Large intestine (tissue), 12 donors: ENCODE results near the gene SCGB2A2. TPM values are rescaled to one million over a fixed set of nuclear protein-coding genes. Genes with fewer than 3 reads are reported as not detected.
A peak's percentile ranks its signal among the peaks of the same experiment; 100 is the strongest.

Experiments
- DNase-seq, 2 donors: peaks; one replicate each; pipeline versions ENCODE4 v3.0.0 to v3.0.0-alpha.2; 2013
- H3K27ac ChIP-seq: one replicate; pipeline ENCODE4 v1.5.1; 2013; ENCODE audit warnings: low read length
- H3K27me3 ChIP-seq: 2 replicates; pipeline ENCODE4 v1.6.1; 2013; ENCODE audit warnings: low read length; ENCODE audit not compliant: control insufficient read depth, insufficient read depth
- H3K36me3 ChIP-seq: 2 replicates; pipeline ENCODE4 v1.6.1; 2013; ENCODE audit warnings: low read length; ENCODE audit not compliant: control insufficient read depth, insufficient read depth
- H3K4me1 ChIP-seq: one replicate; pipeline ENCODE4 v1.6.1; 2013; ENCODE audit warnings: low read length; ENCODE audit not compliant: control insufficient read depth, insufficient read depth
- H3K4me3 ChIP-seq: one replicate; pipeline ENCODE4 v1.5.1; 2013; ENCODE audit warnings: low read length
- H3K9me3 ChIP-seq: one replicate; pipeline ENCODE4 v1.6.1; 2013; ENCODE audit warnings: mild to moderate bottlenecking, low read depth, low read length, moderate library complexity; ENCODE audit not compliant: control insufficient read depth
- WGBS: methylation state at CpG from one replicate; pipeline ENCODE4 v1.1.5; 2013; ENCODE audit warnings: low lambda C conversion rate; ENCODE audit not compliant: insufficient coverage; 5-methylcytosine and 5-hydroxymethylcytosine counted together
- long read RNA-seq, 11 donors: transcript quantifications; one replicate each; lab custom pipeline, GENCODE V29; 2026
- polyA plus RNA-seq: library from polyadenylated mRNA; unstranded; fragments of 120-200 nt; gene quantifications from one replicate; pipeline ENCODE4 v1.2.1, GENCODE V29; 2013

The SCGB2A2 gene
- not detected for polyA plus RNA-seq
- long read RNA-seq, donor 1: 0 reads
- long read RNA-seq, donor 2: 0 reads
- long read RNA-seq, donor 3: 0 reads
- long read RNA-seq, donor 4: 0 reads
- long read RNA-seq, donor 5: 0 reads
- long read RNA-seq, donor 6: 0 reads
- long read RNA-seq, donor 7: 0 reads
- long read RNA-seq, donor 8: 0 reads
- long read RNA-seq, donor 9: 0 reads
- long read RNA-seq, donor 10: 0 reads
- long read RNA-seq, donor 11: 0 reads

DNA sequence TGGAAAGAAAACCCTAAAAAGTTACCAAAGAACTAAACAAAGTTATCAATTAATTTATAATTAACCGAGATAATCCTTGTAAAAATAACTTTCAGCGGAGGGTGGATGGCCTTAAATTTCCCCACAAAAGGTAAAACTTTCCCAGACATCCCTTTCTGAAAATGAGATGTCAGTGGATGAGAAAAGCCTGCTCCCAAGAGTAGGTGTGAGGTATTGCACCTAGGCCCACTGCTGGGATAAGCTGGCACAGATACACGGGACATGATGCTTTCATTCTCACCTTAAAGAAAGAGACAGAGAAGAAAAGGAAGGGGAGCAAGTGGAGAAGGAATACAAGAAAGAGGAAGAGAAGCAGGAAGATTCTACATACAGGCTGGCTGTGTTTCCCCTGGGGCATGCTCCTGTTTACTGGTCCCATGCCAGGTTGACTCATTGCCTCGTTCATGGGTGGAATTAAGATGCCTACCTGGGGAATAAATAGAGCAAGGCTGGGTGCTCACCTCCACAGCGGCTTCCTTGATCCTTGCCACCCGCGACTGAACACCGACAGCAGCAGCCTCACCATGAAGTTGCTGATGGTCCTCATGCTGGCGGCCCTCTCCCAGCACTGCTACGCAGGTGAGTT is at the start of gene SCGB2A2:
Gene SCGB2A2 (plus strand): TSS at position 505 of the 625 bp plus-strand sequence. CDS start 59 bp downstream, at position 564.
- Histone ChIP-seq H3K27ac (no peak within 1 kb of the TSS), H3K27me3 (no peaks in the 10 kb centered on the region), H3K36me3 (no peaks in the 10 kb centered on the region), H3K4me1 (no peaks in the 10 kb centered on the region), H3K4me3 (no peak within 1 kb of the TSS), H3K9me3 (no peaks in the 10 kb centered on the region)
- 0% methylated on average over 1 of the region's 10 CpGs for WGBS
- DNase-seq: no peak

GRCh38 chr11:62221498-62221897 is 48.5 kb upstream of the SCGB2A2 start:
- H3K27me3 ChIP-seq: no peaks in the 10 kb centered on the region
- DNase-seq: no peak
- no CpG with 5 or more reads among the region's 3 CpGs for WGBS

GRCh38 chr11:62223095-62223494 is 46.9 kb upstream of the SCGB2A2 start:
- Histone ChIP-seq H3K27me3 (no peaks in the 10 kb centered on the region), H3K27ac (no peak overlapping the region), H3K36me3 (no peaks in the 10 kb centered on the region), H3K9me3 (peaks cover 6% of the 10 kb centered on the region), H3K4me1 (no peaks in the 10 kb centered on the region), H3K4me3 (no peak overlapping the region)
- no peak for DNase-seq

More at GRCh38 chr11:62221498-62221897, 48.5 kb upstream of the SCGB2A2 start:
- H3K27ac ChIP-seq: no peak overlapping the region
- no peaks in the 10 kb centered on the region for H3K36me3 ChIP-seq
- H3K4me1 ChIP-seq: no peaks in the 10 kb centered on the region
- H3K9me3 ChIP-seq: peaks cover 6% of the 10 kb centered on the region
- no peak overlapping the region for H3K4me3 ChIP-seq

DNA sequence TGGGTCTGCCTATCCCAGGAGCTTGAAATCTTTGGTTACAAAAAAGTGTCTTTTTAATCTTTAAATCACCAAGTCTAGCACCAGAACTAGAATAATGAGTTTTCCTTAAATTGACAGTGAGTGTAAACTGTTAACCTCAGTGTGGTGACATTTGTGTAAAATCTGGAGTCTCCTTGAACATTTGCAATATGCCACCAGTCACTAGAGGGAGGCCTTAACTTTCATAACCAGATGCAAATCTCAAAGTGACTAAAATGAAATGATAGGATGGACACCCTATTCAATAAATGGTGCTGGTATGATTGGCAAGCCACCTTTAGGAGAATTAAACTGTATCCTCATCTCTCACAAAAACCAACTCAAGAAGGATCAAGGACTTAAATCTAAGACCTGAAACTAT is 36.2 kb upstream of the SCGB2A2 start:
- H3K4me3 ChIP-seq: no peak overlapping the region
- no peak for DNase-seq
- H3K27me3 ChIP-seq: peaks cover 8% of the 10 kb centered on the region
- no peaks in the 10 kb centered on the region for H3K36me3 ChIP-seq
- H3K27ac ChIP-seq: no peak overlapping the region
- H3K4me1 ChIP-seq: no peaks in the 10 kb centered on the region
- H3K9me3 ChIP-seq: no peaks in the 10 kb centered on the region

DNA sequence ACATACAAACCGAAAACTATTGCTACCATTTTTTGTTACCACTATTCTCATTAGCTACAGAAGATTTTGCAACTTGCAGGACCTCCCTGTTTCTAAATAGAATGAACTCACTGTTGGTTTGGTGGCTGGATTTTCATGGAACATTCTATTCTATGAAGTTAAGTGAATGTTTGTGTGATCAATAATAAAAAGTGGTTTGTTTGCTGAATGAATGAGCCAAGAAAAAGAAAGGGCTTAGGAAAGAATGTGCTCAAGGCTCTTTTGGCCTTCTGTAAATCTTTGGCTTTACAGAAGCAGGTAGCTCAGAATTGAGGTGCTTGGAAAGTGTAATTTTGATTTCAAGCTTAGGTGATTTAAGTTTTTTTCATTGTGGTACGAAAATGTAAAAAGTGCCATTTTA is 33.8 kb upstream of the SCGB2A2 start:
- 86% methylated on average over 1 of the region's 2 CpGs for WGBS
- H3K9me3 ChIP-seq: no peaks in the 10 kb centered on the region
- no peak for DNase-seq
- no peak overlapping the region for H3K27ac ChIP-seq
- H3K4me3 ChIP-seq: no peak overlapping the region
- H3K36me3 ChIP-seq: no peaks in the 10 kb centered on the region
- peaks cover 12% of the 10 kb centered on the region for H3K27me3 ChIP-seq
- no peaks in the 10 kb centered on the region for H3K4me1 ChIP-seq

DNA sequence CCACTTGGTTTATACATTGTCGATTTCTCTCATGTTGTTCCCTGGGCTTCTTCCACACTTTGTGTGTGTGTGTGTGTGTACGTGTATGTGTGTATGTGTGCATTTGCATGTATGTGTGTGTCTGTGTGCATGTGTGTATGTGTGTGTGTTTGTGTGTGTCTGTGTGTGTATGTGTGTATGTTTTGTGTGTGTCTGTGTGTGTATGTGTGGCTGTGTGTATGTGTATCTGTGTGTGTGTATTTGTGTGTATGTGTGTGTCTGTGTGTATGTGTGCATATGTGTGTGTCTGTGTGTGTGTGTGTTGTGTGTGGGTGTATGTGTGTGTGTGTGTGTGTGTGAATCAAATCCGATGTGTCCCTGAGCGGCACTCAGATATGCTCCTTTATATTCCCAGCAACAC is 32.5 kb upstream of the SCGB2A2 start:
- WGBS: no CpG with 5 or more reads among the region's 4 CpGs

DNA sequence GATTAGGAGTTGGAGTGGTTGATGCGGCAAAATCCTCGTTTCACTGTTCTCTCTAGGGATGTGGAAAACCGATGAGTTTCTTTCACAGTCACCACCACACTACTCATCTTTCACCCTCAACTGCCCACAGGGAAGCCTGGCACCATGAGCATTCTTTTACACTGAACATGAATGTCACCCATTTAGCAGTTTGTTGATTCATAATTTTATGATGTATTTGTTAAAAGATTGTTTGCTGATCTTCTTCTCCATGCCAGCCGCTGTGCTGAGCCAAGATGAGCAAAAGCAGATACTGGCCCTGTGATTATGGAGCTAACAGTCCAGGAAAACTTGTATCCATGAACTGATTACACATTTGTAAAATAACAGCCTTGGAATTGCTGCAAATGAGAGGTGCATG is 31.8 kb upstream of the SCGB2A2 start:
- WGBS: no CpG with 5 or more reads among the region's 4 CpGs
- Histone ChIP-seq H3K4me3 (no peak overlapping the region), H3K27me3 (peaks cover 13% of the 10 kb centered on the region), H3K27ac (no peak overlapping the region), H3K9me3 (no peaks in the 10 kb centered on the region), H3K36me3 (no peaks in the 10 kb centered on the region), H3K4me1 (no peaks in the 10 kb centered on the region)
- DNase-seq: no peak

More for the DNA sequence above, 32.5 kb upstream of the SCGB2A2 start:
- Histone ChIP-seq H3K36me3 (no peaks in the 10 kb centered on the region), H3K27ac (no peak overlapping the region), H3K27me3 (peaks cover 15% of the 10 kb centered on the region), H3K4me1 (no peaks in the 10 kb centered on the region), H3K4me3 (no peak overlapping the region), H3K9me3 (no peaks in the 10 kb centered on the region)
- no peak for DNase-seq

- no peak overlapping the region for H3K4me3 ChIP-seq
- H3K27me3 ChIP-seq: peaks cover 9% of the 10 kb centered on the region
- no peak overlapping the region for H3K27ac ChIP-seq
- no peaks in the 10 kb centered on the region for H3K9me3 ChIP-seq
- DNase-seq: no peak
- H3K36me3 ChIP-seq: no peaks in the 10 kb centered on the region
- no peaks in the 10 kb centered on the region for H3K4me1 ChIP-seq
- WGBS: no CpG with 5 or more reads among the region's 3 CpGs
Observed at GRCh38 chr11:62241095-62241494, 28.9 kb upstream of the SCGB2A2 start.

- no peak within 1 kb of the TSS for H3K4me3 ChIP-seq
- peaks cover 9% of the 10 kb centered on the region for H3K27me3 ChIP-seq
- no peak for DNase-seq
- no peaks in the 10 kb centered on the region for H3K4me1 ChIP-seq
- WGBS: no CpG with 5 or more reads among the region's 3 CpGs
- no peaks in the 10 kb centered on the region for H3K36me3 ChIP-seq
- no peak within 1 kb of the TSS for H3K27ac ChIP-seq
- no peaks in the 10 kb centered on the region for H3K9me3 ChIP-seq
Observed at GRCh38 chr11:62242021-62242420, 27.9 kb upstream of the SCGB2A2 start, which contains the start of gene SCGB1D2. Gene SCGB1D2 (plus strand): TSS chr11:62242239. CDS start chr11:62242308, 69 bp downstream.

GRCh38 chr11:62245271-62245753 is 24.6 kb upstream of the SCGB2A2 start:
- H3K4me1 ChIP-seq: no peaks in the 10 kb centered on the region
- H3K9me3 ChIP-seq: peaks cover 2% of the 10 kb centered on the region
- H3K36me3 ChIP-seq: no peaks in the 10 kb centered on the region
- H3K4me3 ChIP-seq: no peak overlapping the region
- H3K27me3 ChIP-seq: peaks cover 3% of the 10 kb centered on the region
- no CpG with 5 or more reads among the region's 6 CpGs for WGBS
- DNase-seq: peak in 1 of 2 donors; percentile 32
- H3K27ac ChIP-seq: no peak overlapping the region

DNA sequence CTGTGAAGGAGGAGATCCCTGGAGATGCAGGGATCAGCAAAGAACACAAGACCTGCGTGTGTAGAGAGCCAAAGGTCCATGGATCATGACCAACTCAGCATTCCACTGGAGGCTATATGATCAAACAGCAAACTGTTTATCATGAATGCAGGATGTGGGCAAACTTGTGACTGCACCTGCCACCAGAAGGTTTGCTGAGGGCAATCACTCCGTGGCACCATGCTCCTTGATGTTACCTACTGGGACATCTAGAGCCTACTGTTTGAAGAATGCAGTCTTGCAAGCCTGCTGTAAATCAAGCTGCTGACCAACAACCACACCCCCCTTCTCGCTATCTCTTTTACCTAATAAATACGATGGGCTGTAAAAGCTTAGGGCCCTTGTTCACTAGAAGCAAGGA is 18.3 kb upstream of the SCGB2A2 start:
- Histone ChIP-seq H3K27ac (no peak overlapping the region), H3K36me3 (no peaks in the 10 kb centered on the region), H3K4me3 (no peak overlapping the region), H3K9me3 (peaks cover 3% of the 10 kb centered on the region), H3K27me3 (no peaks in the 10 kb centered on the region), H3K4me1 (no peaks in the 10 kb centered on the region)
- no CpG with 5 or more reads among the region's 4 CpGs for WGBS
- no peak for DNase-seq
